HG02678 (cell line): ENCODE measurements around the gene ACAD8.
A peak's percentile ranks its signal among the peaks of the same experiment; 100 is the strongest.
"Not testable (repeated sequence)": the region's sequence is repeated elsewhere in the genome, so short reads cannot be mapped to it uniquely, and the experiment has no call there.

ENCODE experiments used
- ATAC-seq: cut with Tn5 transposase; IDR thresholded peaks from one replicate; pipeline ENCODE4 v1.9.1; 2021; ENCODE audit warnings: mild to moderate bottlenecking, moderate library complexity; ENCODE audit not compliant: unreplicated experiment

Gene ACAD8

DNA sequence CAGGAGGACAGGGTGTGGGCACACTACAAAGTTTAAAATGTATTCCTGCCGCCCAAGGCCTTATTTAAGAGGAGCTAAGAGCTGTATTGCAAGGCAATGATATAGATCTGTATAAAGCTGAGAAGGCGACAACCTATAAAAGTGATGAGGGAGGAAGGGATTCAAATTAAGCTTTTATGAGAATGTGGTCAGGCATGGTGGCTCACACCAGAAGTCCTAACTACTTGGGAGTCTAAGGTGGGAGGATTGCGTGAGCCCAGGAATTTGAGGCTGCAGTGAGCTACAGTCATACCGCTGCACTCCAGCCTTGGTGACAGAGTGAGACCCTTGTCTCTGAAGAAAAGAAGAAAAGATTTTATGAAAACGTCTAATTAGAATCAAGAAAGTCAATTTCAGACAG, 13.1 kb downstream of the ACAD8 start:
- ATAC-seq: no peak

DNA sequence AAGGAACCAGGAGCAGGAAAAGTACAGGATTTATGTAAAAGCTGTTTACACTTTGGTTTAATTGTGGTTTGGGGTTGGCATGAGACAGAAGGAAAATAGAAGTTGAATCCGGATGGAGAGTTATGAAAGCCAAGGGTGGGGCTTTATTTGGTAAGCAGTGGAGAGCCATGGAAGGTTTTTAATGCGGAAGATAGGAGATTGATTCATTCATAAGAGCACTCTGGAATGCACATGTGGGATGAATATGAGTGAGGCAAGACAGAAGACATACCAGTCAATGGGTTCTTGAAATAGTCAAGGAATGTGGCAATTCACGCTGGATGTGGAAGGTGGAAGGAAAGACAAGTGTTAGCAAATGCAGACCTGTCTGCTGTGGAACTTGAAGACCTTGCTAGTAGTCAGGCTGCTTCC, 13.5 kb downstream of the ACAD8 start:
- no peak for ATAC-seq

DNA sequence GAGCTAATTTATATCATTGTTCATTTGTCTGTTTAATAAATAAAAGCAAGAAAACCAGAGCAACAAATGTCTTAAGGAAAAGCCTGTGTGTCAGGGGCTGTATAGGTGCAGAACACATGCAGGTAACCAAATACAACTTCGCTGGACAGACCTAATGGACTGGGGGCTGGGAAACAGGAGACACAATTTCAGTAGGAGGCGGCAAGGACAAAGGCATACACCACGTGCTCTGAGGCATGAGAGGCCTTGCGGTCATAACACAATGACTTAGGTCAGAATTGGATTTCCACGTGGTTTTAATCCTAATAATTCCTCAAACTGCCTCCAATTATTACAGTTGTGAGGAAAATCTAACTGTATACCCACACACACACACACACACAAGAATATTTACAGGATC, 14.1 kb downstream of the ACAD8 start:
- no peak for ATAC-seq

DNA sequence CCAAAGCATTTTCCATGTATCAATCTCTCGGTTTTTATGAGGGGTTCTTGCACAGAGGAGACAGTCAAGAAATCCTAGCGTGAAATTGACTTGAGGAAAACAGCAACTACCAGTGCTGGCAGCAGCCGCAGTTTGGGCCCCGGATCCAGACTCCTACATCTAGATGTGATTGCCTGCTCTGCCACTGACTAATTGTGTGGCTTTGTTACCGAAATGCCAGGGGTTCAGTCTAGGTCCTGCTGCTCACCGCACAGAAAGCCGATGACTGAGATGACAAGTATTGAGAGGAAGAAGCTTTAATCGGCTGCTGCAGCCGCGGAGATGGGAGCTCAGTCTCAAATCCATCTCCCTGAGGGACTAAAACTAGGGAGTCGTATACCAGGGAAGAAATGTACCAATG, 14.6 kb downstream of the ACAD8 start:
- no peak for ATAC-seq

DNA sequence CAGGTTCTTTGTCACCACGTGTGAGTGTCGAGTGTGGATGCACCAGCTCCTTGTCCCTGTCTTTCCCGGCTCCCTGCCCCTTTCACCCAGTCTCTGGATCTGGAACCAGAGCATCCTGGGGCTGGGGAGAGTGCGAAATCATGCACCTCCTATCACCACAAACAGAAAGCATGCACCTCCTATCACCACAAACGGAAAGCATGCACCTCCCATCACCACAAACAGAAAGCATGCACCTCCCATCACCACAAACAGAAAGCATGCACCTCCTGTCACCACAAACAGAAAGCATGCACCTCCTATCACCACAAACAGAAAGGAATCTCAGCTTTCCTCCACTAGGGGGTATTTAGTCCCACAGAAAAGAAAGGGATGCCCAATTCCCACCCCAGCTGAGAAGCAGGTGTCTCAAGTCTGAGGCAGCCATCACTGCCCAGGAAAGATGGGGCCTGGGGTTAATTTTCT, 16.9 kb downstream of the ACAD8 start:
- no peak for ATAC-seq

DNA sequence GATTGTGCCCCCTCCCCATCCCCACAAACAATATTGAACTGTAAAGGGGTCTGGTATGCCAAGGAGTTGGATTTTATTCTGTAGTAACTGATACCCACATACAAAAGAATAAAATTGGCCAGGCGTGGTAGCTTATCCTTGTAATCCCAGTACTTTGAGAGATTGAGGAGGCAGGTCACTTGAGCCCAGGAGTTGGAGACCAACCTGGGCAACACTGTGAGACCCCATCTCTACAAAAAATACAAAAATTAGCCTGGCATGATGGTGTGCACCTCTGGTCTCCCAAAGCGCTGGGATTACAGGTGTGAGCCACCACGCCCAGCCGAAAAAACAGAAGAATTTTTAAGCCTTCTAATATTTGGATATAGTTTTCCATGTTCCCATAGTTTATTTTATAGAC, 18.6 kb downstream of the ACAD8 start:
- ATAC-seq: no peak

DNA sequence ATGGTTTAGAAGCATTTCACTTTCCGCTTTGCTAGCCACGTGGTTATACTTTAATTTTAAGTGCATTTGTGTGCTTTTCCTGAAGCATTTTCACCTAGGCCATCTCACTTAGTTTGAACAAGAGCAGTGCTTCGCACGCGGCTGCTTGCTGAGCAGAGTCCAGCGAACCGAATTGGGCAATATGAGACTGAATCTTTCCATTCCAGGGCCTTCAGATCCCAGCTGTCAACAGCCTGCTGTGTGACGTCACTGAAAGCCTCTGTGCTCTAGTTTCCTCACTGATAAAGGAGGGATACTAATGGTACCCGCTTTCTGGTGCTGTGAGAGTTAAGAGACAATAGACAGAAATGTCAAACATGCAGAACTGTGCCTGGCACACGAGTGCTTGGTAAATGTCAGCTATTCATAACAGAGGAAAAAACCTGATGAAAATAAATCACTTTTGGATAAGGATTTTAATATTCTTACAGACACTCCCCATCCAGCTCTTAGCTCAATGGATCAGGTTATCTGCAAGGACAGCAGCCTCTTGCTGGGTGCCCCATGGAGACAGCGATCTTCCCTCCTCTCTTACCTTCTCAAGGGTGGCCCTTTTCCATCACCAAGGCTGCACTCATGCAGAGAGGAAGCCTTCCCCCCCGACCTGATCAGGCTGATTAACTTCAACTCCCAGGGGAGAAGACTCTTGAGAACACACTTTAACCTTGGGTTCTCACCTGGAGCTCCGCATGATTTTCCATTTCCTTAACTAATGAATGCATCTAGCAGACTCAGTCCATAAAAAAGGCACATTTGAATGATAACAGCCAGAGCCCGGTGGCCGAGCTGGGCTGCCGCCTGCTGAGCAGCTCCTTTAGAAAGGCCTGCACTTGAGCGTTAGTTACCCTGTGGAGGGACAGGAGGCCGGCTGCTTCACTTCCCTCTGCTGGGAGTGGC, 19.3 kb downstream of the ACAD8 start:
- ATAC-seq: no peak

DNA sequence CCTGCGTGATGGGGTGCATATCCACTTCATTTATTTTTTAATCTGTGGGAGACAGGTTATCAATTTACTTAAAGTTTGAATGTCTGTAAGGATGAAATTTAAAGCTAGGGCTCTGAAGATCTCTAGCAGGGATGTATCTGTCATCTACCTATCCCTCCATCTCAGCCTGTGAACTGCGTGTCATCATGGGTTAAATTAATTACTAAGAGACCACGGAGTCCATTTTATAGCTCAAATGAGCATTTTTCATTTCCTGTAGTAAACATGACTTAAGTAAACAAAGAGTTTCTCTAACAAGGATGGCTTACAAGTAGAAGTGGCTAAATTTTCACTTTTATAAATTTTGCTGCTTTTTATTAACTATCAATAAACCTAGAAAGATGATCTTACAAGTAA, 19.9 kb downstream of the ACAD8 start:
- ATAC-seq: no peak

DNA sequence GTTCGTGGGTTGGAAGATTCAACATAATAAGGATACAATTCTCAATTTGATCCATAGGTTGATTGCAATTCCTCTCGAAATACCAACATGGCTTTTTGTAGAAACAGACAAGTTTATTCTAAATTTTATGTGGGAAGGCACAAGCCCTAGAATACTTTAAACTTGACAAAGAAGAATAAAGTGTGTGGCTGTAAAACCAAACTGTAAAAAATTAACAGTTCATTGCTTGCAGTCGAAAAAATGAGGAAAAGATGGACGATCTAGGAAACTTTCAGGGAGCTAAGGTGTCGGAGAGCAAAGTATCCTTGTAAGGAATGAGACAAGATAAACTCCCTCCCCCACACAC, 21.8 kb downstream of the ACAD8 start:
- no peak for ATAC-seq

DNA sequence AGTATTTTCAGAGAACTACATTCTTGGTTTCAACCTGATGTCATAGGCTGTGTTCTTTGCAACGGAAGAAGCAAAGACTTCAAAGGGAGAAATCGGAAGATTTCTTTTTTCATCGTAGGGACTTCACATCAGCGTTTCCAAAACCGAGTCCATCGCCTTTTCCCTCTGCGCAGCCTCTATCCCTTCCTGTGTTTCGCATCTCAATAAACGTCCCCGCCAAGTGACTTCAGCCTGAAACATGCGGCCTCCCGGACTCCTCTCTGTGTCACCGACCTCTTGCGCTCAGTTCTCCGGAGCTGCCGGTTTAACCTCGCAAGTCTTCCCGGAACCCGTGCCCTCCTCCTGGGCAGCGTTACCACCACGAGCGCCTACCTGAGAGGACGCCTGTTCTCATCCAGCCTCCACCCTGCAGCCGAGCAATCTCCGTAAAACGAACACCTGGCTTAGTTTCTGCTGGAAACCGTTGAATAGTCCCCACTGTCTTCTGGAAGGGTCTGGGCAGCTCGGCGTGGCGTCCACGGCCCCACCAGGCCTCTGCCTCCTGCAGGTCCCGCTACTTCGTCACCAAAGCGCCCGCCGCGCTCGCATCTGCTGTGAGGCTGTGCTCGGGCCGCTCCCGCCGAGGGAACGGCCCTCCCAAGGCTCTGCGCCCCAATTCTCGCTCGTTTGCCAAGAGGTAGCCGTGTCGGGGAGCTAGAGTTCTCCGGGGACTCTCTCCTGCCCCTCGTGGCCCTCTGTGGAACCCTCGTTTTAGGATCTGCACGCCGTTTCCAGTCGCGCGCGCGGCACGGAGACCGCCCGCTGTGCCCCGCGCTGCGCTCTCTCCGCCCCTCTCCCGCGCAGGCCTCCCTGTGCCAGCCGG, 22.4 kb downstream of the ACAD8 start, which contains the start of gene GLB1L3:
Gene GLB1L3, plus strand, starts transcription at position 846 of the 862 bp plus-strand sequence. CDS start 362 bp downstream, outside the sequence.
- ATAC-seq: peak; percentile 83

DNA sequence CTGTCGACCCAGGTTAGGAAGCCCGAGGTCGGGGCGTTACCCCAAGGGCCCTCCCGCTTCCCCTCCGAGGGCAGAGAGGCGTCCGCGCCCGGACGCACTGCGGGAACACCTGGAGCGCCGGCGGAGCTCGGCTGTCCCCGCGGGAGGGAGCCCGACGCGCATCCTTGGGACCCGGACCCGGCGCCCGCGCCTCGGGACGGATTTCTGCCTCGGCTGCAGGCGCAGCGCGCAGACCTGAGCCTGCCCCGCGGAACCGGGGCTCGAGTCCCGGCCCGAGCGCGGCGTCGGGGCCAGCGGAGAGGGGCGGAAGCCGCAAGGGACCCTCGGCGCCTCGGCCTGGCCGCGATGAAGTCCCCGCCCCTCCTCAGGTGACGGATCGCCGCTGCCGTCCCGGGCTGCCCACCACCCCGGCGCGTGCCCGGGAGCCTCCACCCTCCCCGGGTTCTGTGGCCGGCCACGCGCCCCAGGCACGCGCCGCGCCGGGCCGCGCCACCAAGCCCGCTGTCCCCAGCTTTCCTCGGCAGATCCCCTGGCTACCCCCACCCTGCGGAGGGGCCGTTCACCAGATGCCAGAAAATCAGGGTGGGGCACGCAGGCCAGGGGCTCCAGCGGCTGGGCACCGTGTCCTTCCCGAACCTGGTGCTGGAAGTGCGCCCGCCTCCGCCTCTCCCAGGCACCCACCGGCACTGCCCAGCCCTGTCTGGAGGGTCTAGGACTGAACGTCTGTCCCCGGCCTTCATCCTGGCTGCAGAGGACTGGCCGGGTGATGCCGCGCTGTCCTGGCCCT, 23.2 kb downstream of the ACAD8 start:
- ATAC-seq: peak; percentile 6

DNA sequence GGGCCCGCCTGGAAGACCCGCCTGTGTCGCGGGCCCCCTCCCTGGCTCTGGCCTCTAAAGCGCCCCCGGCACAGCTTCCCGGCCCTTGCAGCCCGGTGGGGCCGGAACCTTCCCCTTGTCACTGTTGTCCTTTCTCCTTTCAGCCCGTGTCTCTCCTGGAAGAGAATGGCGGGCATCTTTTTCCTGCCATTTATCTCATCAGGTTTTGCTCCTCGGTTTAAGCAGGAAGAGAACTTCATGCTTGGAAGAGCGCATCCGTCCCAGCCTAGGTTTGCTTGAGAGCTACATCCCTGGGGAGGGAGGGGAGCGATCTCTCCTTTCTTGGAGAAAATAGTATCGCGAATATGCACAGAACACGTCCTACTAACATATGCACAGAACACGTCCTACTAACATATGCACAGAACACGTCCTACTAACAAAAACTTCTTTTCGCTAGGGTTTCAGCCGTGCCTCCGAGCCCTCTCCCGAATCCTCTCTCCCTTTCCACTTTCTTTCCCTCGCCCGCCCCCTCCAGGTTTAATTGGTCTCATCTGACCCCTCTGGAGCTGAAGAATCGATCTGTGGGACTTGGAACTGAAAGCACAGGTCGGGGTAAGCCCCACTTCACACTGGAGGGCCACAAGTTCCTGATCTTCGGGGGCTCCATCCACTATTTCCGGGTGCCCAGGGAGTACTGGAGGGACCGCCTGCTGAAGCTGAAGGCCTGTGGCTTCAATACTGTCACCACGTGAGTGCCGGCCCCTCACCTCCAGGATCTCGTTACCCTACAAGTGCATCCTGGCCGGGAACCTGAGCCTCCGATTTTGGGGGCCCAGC, 24.0 kb downstream of the ACAD8 start:
- no peak for ATAC-seq

DNA sequence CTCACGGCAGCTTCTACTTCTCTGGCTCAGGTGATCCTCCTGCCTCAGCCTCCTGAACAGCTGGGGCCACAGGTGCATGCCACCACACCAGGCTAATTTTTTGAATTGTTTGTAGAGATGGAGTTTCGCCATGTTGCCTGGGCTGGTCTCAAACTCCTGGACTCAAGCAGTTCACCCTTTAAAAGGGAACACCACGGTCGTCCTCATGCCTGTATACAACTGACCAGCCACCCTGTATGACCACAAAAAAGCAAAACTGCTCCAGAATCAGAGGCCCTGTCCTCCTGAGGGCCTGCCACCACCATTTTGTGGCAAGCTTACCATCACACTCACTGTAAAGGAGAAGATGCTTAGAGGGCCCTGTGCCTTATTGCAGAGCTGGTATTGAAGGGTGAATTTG, 25.0 kb downstream of the ACAD8 start:
- no peak for ATAC-seq

DNA sequence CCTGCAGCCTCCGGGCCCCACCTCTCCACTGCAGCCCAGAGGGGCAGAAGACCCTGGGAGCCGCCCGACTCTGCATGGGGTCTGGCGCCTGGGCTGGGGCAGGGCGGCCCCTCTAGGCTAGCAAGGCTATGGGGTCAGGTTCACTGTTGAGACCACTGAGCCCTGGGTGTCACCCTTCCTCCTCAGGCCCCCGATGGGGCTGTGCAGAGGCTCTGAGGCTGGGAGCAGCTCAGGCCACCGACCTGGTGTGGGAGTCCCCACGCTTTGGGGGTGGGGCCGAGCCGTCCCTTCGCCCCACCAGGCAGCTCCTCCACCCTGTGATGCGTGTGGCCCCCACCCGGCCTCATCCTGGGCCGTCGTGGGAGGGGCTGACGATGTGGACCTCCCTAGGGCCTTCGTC, 28.3 kb downstream of the ACAD8 start:
- not testable (repeated sequence) for ATAC-seq

DNA sequence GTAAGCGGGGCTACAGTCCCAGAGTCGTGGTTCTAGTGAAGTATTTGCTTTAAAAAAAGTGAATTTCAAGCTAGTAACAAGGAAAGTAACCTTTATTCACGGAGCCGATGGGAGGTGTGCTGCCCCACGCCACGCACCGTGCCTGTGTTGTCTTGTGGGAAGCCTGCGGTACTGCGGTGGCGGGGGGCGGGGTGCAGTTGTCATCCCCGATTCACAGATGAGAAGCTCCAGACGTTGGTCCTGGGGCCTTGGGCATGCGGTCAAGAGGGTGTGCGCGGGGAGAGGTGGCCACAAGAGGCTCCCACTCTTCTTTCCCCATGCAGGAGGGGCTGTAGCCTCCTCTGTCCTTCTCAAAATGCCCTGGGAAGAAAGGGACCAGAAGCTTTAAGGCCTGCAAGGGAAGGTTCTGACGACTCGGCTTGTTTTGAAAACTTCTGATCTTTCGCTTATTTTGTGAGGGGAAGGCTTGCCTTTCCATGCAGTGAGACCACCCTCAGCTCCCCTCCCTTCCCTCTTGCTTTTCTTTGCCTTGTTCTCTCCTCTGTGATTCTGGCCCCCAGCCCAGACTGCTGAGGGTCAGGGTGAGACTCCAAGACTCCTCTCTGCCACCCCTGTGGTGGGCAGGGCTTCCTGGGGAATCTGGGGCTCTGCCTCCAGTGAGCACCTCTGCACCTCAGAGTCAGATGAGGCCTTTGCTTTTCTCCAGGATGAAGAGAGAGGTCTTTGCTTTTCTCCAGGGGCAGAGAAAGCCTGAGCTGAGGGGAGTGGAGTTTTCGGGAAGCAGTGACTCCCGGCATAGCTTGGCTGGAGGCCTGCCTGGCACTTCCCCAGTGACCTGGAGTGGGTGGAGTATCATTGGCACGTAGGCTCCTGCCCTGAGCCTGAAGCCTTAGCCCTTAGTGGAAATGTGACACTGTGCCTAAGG, 29.0 kb downstream of the ACAD8 start:
- no peak for ATAC-seq

DNA sequence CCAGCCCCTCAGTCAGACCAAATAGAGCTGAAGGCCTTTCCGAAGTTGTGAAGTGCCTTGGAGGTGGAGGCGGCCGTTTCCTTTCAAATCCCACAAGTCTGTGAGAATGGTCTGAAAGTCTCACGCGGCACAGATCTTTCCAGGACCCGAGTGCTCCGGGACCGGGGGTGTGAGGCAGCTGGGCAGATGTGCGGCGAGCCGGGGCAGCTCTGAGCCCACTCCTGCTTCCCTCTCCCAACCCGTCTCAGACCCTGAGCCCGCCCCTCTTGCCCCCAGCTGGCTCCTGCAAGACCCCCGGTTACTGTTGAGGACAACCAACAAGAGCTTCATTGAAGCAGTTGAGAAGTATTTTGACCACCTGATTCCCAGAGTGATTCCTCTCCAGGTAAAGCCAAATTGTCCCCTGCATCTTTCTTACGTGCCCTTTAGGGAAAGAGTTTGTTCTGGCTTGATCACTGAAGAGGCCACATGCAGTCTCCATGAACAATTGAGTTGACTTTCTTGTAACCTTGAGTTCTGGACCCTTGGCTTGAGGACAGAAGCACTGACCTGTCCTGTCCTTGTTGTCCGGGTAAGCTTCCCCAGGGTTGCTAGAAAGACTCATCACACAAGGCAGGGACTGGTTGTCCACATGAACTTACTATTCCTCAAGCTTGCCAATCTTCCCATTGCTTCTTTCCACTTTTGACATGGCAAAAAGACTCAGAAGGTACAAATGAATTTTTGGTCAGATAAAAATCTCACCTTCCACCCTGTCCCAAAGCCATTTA, 30.3 kb downstream of the ACAD8 start:
- no peak for ATAC-seq

DNA sequence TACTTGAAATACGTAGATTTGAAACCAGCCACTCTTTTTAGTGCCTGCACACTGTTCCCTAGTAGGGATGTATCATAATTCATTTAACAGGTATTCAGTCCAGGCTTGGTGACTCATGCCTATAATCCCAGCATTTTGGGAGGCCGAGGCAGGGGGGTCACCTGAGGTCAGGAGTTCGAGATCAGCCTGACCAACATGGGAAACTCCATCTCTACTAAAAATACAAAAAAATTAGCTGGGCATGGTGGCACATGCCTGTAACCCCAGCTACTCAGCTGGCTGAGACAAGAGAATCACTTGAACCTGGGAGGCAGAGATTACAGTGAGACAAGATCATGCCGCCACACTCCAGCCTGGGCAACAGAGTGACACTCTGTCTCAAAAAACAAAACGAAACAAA, 31.0 kb downstream of the ACAD8 start:
- ATAC-seq: not testable (repeated sequence)

DNA sequence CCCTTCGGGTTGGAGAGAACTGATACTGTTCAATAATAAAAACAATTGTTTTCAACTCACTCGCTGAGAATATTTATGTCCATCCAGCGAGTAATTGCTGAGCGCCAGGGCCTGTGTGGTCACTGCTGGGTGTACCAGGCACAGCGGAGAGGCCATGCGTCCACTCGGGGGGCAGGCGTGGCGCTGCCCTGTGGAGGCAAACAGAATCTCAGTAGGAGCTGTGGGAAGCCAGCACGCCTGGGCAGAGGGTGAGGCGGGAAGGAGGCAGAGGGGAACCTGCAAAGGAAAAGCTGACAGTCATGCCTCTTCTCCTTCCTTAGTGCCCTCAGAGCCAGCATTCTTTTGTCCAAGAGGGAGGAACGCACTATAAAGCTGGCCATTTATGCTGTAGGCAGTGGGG, 34.2 kb downstream of the ACAD8 start:
- no peak for ATAC-seq
